ENCODE measurements around the gene ZDHHC24.
"Not testable (repeated sequence)": the region's sequence is repeated elsewhere in the genome, so short reads cannot be mapped to it uniquely, and the experiment has no call there.

The ZDHHC24 gene

DNA sequence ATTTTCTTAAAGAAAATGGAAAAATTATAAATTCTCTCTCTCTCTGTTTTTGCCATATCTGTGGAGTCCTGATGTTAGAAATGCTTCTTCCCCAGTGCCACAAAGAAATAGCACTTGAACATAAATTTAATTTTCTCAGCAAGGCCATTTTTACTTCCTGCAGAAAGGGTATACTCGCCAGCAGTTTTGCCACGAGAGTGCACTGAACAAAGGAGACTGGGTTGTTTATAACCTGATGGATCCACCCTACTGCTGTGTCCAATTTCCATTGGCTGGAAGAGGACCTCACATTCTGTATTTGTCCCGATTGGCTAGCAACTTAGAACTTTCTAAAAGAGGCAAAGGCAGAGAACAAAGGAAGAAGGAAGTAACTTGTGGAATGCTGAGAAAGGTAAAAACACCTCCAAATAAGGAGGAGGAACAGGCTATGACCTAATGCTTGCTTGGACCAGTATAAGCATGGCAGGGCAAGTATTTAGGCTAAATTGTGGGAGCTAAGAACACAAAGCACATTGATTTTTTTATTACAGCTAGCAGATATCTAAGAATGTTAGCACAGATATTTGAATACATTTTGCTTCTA lies 36.8 kb upstream of the ZDHHC24 start:
- not testable (repeated sequence) for H3K4me3 ChIP-seq (ENCODE audit: low read length); H3K9ac ChIP-seq (ENCODE audit: low read depth, low read length); H3K4me1 ChIP-seq (ENCODE audit: insufficient read depth, low read length); H3K27me3 ChIP-seq (ENCODE audit: insufficient read depth, low read length); H3K36me3 ChIP-seq (ENCODE audit: insufficient read depth, low read depth, low read length); H3K27ac ChIP-seq (ENCODE audit: low read length)
- peaks cover 14% of the 10 kb centered on the region for H3K9me3 ChIP-seq (ENCODE audit: insufficient read depth, low read depth, low read length)

DNA sequence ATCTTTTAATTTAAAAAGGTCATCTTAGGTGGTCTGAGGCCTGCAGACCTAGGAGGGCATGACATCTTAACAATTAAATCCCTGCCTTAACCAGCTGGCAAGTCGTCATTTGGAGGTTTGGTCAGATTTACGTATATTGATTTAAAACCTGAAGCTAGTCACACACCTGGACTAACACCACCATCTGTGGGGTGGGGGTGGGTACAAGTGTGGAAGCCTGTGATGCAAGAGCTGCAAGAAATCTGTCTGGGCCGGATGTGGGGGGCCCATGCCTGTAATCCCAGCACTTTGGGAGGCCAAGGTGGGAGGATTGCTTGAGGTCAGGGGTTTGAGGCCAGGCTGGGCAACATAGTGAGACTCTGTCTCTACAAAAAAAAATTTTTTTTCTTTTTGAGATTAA lies 35.4 kb upstream of the ZDHHC24 start:
- no peaks in the 10 kb centered on the region for H3K36me3 ChIP-seq (ENCODE audit: insufficient read depth, low read depth, low read length)
- no peak overlapping the region for H3K27ac ChIP-seq (ENCODE audit: low read length)
- H3K27me3 ChIP-seq (ENCODE audit: insufficient read depth, low read length) = peaks cover 6% of the 10 kb centered on the region
- no peak overlapping the region for H3K9ac ChIP-seq (ENCODE audit: low read depth, low read length)
- H3K4me3 ChIP-seq (ENCODE audit: low read length) = no peak overlapping the region
- H3K9me3 ChIP-seq (ENCODE audit: insufficient read depth, low read depth, low read length) = peaks cover 14% of the 10 kb centered on the region
- H3K4me1 ChIP-seq (ENCODE audit: insufficient read depth, low read length) = no peaks in the 10 kb centered on the region; the same call in 1 of the 2 replicates

DNA sequence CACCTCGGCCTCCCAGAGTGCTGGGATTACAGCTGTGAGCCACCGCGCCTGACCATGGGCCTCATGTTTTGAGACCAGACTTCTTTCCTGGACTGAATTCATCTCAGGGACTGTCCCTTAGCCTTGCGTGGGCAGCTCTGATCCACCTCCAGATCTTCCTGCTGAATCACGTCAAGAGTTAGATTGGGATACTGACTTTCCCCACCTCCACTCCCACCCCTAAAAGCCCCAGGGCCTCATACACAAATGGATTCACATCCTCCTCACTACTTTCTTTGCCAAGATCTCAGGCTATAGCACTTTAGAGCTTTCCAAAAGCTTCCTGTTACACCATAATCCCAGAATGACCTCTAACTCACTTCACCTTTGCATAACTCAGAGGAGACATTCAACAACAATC lies 35.0 kb upstream of the ZDHHC24 start:
- Histone ChIP-seq H3K4me3 (ENCODE audit: low read length) (no peak overlapping the region), H3K9me3 (ENCODE audit: insufficient read depth, low read depth, low read length) (peaks cover 14% of the 10 kb centered on the region), H3K27me3 (ENCODE audit: insufficient read depth, low read length) (peaks cover 6% of the 10 kb centered on the region), H3K36me3 (ENCODE audit: insufficient read depth, low read depth, low read length) (no peaks in the 10 kb centered on the region), H3K4me1 (ENCODE audit: insufficient read depth, low read length) (no peaks in the 10 kb centered on the region; the same call in 1 of the 2 replicates), H3K9ac (ENCODE audit: low read depth, low read length) (no peak overlapping the region), H3K27ac (ENCODE audit: low read length) (no peak overlapping the region)

GRCh38 chr11:66579017-66579606 lies 33.3 kb upstream of the ZDHHC24 start:
- H3K36me3 ChIP-seq (ENCODE audit: insufficient read depth, low read depth, low read length) = no peaks in the 10 kb centered on the region
- H3K4me1 ChIP-seq (ENCODE audit: insufficient read depth, low read length) = no peaks in the 10 kb centered on the region; the same call in 1 of the 2 replicates
- peaks cover 6% of the 10 kb centered on the region for H3K27me3 ChIP-seq (ENCODE audit: insufficient read depth, low read length)
- peaks cover 14% of the 10 kb centered on the region for H3K9me3 ChIP-seq (ENCODE audit: insufficient read depth, low read depth, low read length)
- no peak overlapping the region for H3K4me3 ChIP-seq (ENCODE audit: low read length)
- no peak overlapping the region for H3K9ac ChIP-seq (ENCODE audit: low read depth, low read length)
- no peak overlapping the region for H3K27ac ChIP-seq (ENCODE audit: low read length)

DNA sequence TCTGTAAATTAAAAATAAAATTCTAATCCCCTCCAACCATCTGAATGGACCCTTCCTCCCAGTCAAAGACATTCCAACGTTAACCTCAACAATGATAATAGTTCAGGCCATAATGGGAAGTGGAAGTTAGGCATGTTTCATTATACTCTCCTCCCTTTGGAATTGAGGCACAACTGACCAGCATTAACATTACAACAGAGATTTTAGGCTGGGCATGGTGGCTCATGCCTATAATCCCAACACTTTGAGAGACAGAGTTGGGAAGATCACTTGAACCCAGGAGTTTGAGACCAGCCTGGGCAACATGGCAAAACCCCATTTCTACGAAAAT lies 25.0 kb upstream of the ZDHHC24 start:
- Histone ChIP-seq H3K9ac (ENCODE audit: low read depth, low read length) (peak overlapping the region; percentile 73; the same call in 1 of the 2 replicates), H3K4me1 (ENCODE audit: insufficient read depth, low read length) (peaks cover 16% of the 10 kb centered on the region), H3K4me3 (ENCODE audit: low read length) (0 out of 2 replicates have a peak overlapping the region, but pooled peaks have one; percentile 37), H3K27me3 (ENCODE audit: insufficient read depth, low read length) (no peaks in the 10 kb centered on the region), H3K27ac (ENCODE audit: low read length) (peak overlapping the region; percentile 94), H3K9me3 (ENCODE audit: insufficient read depth, low read depth, low read length) (peaks cover 5% of the 10 kb centered on the region), H3K36me3 (ENCODE audit: insufficient read depth, low read depth, low read length) (no peaks in the 10 kb centered on the region)

- peak overlapping the region; percentile 37; the same call in 1 of the 2 replicates for H3K4me3 ChIP-seq (ENCODE audit: low read length)
- H3K4me1 ChIP-seq (ENCODE audit: insufficient read depth, low read length) = peaks cover 16% of the 10 kb centered on the region
- H3K27ac ChIP-seq (ENCODE audit: low read length) = peak overlapping the region; percentile 94
- no peaks in the 10 kb centered on the region for H3K36me3 ChIP-seq (ENCODE audit: insufficient read depth, low read depth, low read length)
- H3K27me3 ChIP-seq (ENCODE audit: insufficient read depth, low read length) = no peaks in the 10 kb centered on the region
- peaks cover 5% of the 10 kb centered on the region for H3K9me3 ChIP-seq (ENCODE audit: insufficient read depth, low read depth, low read length)
- peak overlapping the region; percentile 73 for H3K9ac ChIP-seq (ENCODE audit: low read depth, low read length)
Observed at GRCh38 chr11:66570079-66570849, 24.4 kb upstream of the ZDHHC24 start.

DNA sequence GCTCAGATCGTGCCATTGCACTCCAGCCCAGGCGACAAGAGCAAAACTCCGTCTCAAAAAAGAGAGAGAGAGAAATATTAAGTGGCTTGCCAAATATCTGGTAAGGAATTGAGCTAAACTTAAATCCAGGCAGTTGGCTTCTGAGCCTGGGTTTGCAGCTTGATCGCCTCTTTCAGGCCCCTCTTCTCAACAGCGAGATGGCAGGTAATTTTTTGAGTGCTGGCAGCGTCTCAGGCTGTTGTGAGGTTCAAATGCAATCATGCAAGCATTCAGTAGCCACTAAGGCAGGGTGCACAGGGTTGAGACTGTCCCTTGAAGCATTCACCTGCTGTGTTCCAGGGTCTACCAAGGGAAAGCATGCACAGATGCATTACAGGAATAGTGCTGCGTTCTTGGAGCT lies 23.2 kb upstream of the ZDHHC24 start:
- H3K9ac ChIP-seq (ENCODE audit: low read depth, low read length) = 0 out of 2 replicates have a peak overlapping the region, but pooled peaks have one; percentile 19
- no peak overlapping the region for H3K27ac ChIP-seq (ENCODE audit: low read length)
- H3K36me3 ChIP-seq (ENCODE audit: insufficient read depth, low read depth, low read length) = no peaks in the 10 kb centered on the region
- H3K4me3 ChIP-seq (ENCODE audit: low read length) = no peak overlapping the region
- H3K27me3 ChIP-seq (ENCODE audit: insufficient read depth, low read length) = no peaks in the 10 kb centered on the region
- peaks cover 4% of the 10 kb centered on the region for H3K9me3 ChIP-seq (ENCODE audit: insufficient read depth, low read depth, low read length)
- peaks cover 16% of the 10 kb centered on the region for H3K4me1 ChIP-seq (ENCODE audit: insufficient read depth, low read length)

DNA sequence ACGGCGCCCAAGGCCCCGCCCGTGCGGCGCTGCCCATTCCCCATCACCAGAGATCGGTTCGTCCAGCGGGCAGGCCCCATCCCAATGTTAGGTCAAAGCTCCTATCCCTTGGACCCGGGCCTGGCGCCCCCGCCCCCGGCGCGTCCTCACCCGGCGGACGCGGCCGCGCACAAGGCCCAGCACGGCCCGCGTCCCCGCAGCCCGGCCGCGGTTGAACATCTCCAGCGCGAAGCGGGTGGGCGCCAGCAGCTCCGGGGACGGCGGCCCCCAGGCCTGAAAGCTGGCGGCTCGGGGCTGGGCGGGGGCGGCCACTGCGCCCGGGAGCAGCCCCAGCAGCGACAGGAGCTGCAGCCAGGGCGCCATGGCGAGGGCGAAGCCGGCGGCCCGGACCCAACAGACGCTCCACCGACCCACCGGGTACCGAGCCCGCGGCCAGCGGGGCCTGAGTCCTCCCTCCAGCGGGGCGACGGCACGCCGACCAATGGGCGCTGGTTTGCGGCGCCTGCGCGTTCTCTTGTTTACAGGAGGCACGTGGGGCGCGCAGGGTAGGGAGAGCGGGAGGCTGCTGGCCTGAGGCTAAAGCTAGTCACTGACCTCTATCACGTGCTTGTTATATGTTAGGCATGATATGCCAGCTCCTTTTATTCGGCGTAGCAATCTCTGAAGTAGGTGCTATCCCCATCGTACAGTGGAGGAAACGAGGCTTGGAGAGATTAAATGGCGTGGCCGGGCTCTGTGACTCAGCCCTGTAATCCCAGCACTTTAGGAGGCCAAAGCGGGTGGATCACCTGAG lies 22.5 kb upstream of the ZDHHC24 start, which contains the start of gene CTSF:
CTSF (minus strand) TSS at position 483 of the 793 bp plus-strand sequence; CDS start at position 363, 120 bp downstream.
- 0 out of 2 replicates have a peak within 1 kb of the TSS, but pooled peaks have one; percentile 19 for H3K9ac ChIP-seq (ENCODE audit: low read depth, low read length)
- H3K36me3 ChIP-seq (ENCODE audit: insufficient read depth, low read depth, low read length) = peaks cover 2% of the 10 kb centered on the region; the same call in 1 of the 2 replicates
- no peaks in the 10 kb centered on the region for H3K9me3 ChIP-seq (ENCODE audit: insufficient read depth, low read depth, low read length)
- no peaks in the 10 kb centered on the region for H3K27me3 ChIP-seq (ENCODE audit: insufficient read depth, low read length)
- H3K27ac ChIP-seq (ENCODE audit: low read length) = no peak within 1 kb of the TSS
- H3K4me3 ChIP-seq (ENCODE audit: low read length) = no peak within 1 kb of the TSS
- peaks cover 16% of the 10 kb centered on the region for H3K4me1 ChIP-seq (ENCODE audit: insufficient read depth, low read length)

DNA sequence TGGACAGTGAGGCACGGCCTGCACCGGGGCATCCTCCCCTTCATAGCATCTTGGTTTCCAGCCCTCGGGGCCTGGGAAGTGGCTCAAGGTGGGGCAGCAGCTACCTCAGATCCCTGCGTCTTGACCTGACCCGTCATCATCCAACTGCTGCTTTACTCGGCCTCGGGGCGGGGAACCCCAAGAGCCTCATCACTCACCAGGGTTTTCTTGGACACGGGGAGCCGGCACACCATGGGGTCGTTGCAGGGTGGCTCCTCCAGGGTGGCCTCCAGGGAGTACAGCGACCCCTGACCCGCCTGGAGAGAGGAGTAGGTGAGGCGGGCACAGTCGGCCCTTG lies 21.9 kb upstream of the ZDHHC24 start:
- H3K9me3 ChIP-seq (ENCODE audit: insufficient read depth, low read depth, low read length) = no peaks in the 10 kb centered on the region
- peaks cover 7% of the 10 kb centered on the region; the same call in 1 of the 2 replicates for H3K36me3 ChIP-seq (ENCODE audit: insufficient read depth, low read depth, low read length)
- H3K4me1 ChIP-seq (ENCODE audit: insufficient read depth, low read length) = peaks cover 16% of the 10 kb centered on the region
- H3K4me3 ChIP-seq (ENCODE audit: low read length) = no peak overlapping the region
- no peak overlapping the region for H3K9ac ChIP-seq (ENCODE audit: low read depth, low read length)
- no peak overlapping the region for H3K27ac ChIP-seq (ENCODE audit: low read length)
- H3K27me3 ChIP-seq (ENCODE audit: insufficient read depth, low read length) = no peaks in the 10 kb centered on the region

- H3K27me3 ChIP-seq (ENCODE audit: insufficient read depth, low read length) = no peaks in the 10 kb centered on the region
- no peak overlapping the region for H3K27ac ChIP-seq (ENCODE audit: low read length)
- H3K4me1 ChIP-seq (ENCODE audit: insufficient read depth, low read length) = peaks cover 16% of the 10 kb centered on the region
Observed at GRCh38 chr11:66566221-66566620, 20.4 kb upstream of the ZDHHC24 start.

DNA sequence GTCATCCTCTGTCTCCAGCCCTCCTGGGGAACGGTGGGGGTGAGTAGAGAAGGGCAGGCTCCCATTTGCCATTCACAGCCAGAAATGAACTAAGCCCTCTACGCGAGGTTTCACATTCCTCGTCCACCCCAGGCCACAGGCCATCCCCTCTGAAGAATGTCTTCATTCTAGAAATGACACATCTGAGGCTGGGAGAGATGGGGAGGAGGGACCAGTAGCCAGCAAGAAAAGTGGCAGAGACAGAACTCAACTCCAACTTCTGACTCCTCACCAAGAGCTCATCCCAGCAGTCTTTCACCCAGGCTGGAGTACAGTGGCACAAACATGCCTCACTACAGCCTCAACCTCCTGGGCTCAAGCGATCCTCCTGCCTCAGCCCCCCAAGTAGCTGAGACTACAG lies 19.1 kb upstream of the ZDHHC24 start:
- H3K27me3 ChIP-seq (ENCODE audit: insufficient read depth, low read length) = no peaks in the 10 kb centered on the region
- H3K36me3 ChIP-seq (ENCODE audit: insufficient read depth, low read depth, low read length) = peaks cover 35% of the 10 kb centered on the region
- H3K9ac ChIP-seq (ENCODE audit: low read depth, low read length) = no peak overlapping the region
- peaks cover 5% of the 10 kb centered on the region; the same call in 1 of the 2 replicates for H3K4me1 ChIP-seq (ENCODE audit: insufficient read depth, low read length)
- no peak overlapping the region for H3K27ac ChIP-seq (ENCODE audit: low read length)
- no peaks in the 10 kb centered on the region for H3K9me3 ChIP-seq (ENCODE audit: insufficient read depth, low read depth, low read length)
- H3K4me3 ChIP-seq (ENCODE audit: low read length) = no peak overlapping the region

More at GRCh38 chr11:66566221-66566620, 20.4 kb upstream of the ZDHHC24 start:
- Histone ChIP-seq H3K36me3 (ENCODE audit: insufficient read depth, low read depth, low read length) (peaks cover 22% of the 10 kb centered on the region), H3K4me3 (ENCODE audit: low read length) (no peak overlapping the region), H3K9ac (ENCODE audit: low read depth, low read length) (no peak overlapping the region), H3K9me3 (ENCODE audit: insufficient read depth, low read depth, low read length) (no peaks in the 10 kb centered on the region)
